Prostate gland (tissue), 2 donors: ENCODE measurements around the gene OGFRL1. TPM values are rescaled to one million over a fixed set of nuclear protein-coding genes. Genes with fewer than 3 reads are reported as not detected.

Experiments
- DNase-seq: peaks from one replicate; pipeline ENCODE4 v3.0.0-alpha.2; 2019; ENCODE audit warnings: low spot score
- H3K27ac ChIP-seq, 2 donors: fragments of 200-600 bp; sonication (generic); 2 replicates each; pipeline ENCODE4 v1.5.1; 2017 to 2019
- H3K27me3 ChIP-seq: fragments of 200-600 bp; sonication (generic); replicated peaks from 2 replicates; pipeline ENCODE4 v1.5.1; 2019; ENCODE audit not compliant: insufficient read depth
- H3K36me3 ChIP-seq, 2 donors: fragments of 200-600 bp; sonication (generic); 1 replicate in 1 of 2; 2 replicates in 1 of 2; pipeline versions ENCODE4 v1.5.1 to v1.8.1; 2017 to 2019
- H3K4me1 ChIP-seq: fragments of 200-600 bp; sonication (generic); replicated peaks from 2 replicates; pipeline ENCODE4 v1.5.1; 2019
- H3K4me3 ChIP-seq, 2 donors: fragments of 200-600 bp; sonication (generic); 2 replicates each; pipeline ENCODE4 v1.5.1; 2017 to 2019
- H3K9me3 ChIP-seq: fragments of 200-600 bp; sonication (generic); 2 replicates; pipeline ENCODE4 v1.5.1; 2017
- CTCF ChIP-seq, 4 experiments: fragments of 200-600 bp in 2 of 4; fragments of 450-650 bp in 2 of 4; sonication (generic) in 2 of 4; IDR thresholded peaks; 1 replicate in 3 of 4; 2 replicates in 1 of 4; pipeline ENCODE4 v1.5.1; 2016 to 2019; ENCODE audit warnings: antibody characterized with exemption in 4 of 4, mild to moderate bottlenecking in 2 of 4, moderate library complexity in 2 of 4
- POLR2A ChIP-seq: fragments of 450-650 bp; IDR thresholded peaks from one replicate; pipeline ENCODE4 v1.6.1; 2016; ENCODE audit warnings: antibody characterized with exemption, mild to moderate bottlenecking
- POLR2AphosphoS5 ChIP-seq: sonication (generic); formaldehyde crosslinking; IDR thresholded peaks from one replicate; pipeline ENCODE4 v1.6.1; 2017; ENCODE audit warnings: antibody characterized with exemption
- WGBS: methylation state at CpG from one replicate; pipeline ENCODE4 v1.1.5; 2018; 5-methylcytosine and 5-hydroxymethylcytosine counted together
- intact Hi-C: fragments of 100-400 bp; cut with DNase I; formaldehyde crosslinking; loops from one replicate; pipeline ENCODE4 v1.14.2; 2022
- total RNA-seq, 2 donors: library from RNA; depleted of rRNA; stranded (reverse); fragments of >200 nt; gene quantifications; one replicate each; pipeline ENCODE4 v1.1.0, GENCODE V29; 2016

OGFRL1 gene
- total RNA-seq, 2 donors from 2014 or later = 18.4 to 20.4 TPM

- Histone ChIP-seq H3K4me3 (no peak overlapping the region), H3K27me3 (no peaks in the 10 kb centered on the region), H3K27ac (no peak overlapping the region), H3K36me3 (no peaks in the 10 kb centered on the region), H3K9me3 (no peaks in the 10 kb centered on the region), H3K4me1 (no peaks in the 10 kb centered on the region)
- WGBS = 62% methylated on average over 3 of the region's 3 CpGs
- no peak for DNase-seq
- intact Hi-C loops = no loop called here
- TF ChIP-seq POLR2AphosphoS5 (no peak), POLR2A (no peak), CTCF (IDR thresholded peaks at IDR 0.05) (no peak)
Observed at GRCh38 chr6:71268735-71269437, 19.7 kb upstream of the OGFRL1 start.

DNA sequence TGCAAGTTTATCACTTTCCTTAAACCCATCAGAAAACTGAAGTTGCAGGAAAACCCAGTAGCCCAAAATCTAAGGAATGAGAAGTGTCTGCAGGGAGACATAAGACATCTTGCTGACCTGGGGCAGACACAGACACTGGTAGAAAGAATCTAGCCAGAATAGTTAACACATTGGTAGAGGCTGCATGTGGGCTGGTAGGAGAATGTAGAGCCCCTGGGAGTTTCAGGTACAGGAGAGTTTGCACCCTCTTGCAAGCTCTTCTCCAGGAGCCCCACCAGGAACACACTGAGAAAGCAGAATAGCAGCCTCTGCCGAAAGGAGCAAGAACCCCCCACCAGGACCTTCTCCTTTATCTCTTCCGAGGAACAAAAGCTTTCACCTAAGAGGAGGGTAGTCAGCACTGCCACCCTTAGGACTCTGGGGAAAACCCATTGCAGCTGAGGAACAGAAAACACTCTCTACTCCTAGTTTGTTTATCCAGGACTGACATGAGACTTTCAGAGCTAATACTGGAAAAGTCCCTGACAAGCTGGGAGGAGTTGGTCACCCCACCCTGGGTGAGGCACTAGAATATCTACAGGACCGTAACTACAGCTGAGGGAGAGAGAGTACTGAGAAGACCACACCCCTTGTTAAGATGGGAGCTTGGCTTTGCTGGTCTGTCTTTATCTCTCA is 10.5 kb upstream of the OGFRL1 start:
- no peak overlapping the region for H3K27ac ChIP-seq
- WGBS = 63% methylated on average over 3 of the region's 3 CpGs
- intact Hi-C loops = no loop called here
- no peaks in the 10 kb centered on the region for H3K9me3 ChIP-seq
- no peak for DNase-seq
- TF ChIP-seq POLR2AphosphoS5 (no peak), CTCF (IDR thresholded peaks at IDR 0.05) (no peak), POLR2A (no peak)
- H3K4me3 ChIP-seq = no peak overlapping the region
- no peaks in the 10 kb centered on the region for H3K27me3 ChIP-seq
- no peaks in the 10 kb centered on the region for H3K4me1 ChIP-seq
- no peaks in the 10 kb centered on the region for H3K36me3 ChIP-seq

DNA sequence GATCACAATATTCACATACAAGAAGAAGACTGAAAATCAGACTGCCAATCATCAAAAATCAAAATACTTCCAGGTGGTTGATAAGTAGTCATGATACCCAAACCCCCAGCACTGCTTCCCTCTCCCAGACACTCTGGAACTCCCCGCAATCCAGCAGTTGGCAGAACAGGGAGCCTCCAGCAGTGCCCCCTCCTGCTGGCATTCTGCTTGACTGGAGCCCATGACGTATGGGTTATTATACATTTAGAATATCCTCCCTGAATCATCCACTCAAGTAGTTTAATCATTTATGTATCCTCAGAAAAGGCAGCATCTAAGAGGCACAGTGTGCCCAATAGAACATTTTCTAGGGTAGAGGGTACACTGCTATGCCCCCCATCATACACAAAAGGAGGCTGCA is 9.3 kb upstream of the OGFRL1 start:
- no peak overlapping the region for H3K4me3 ChIP-seq
- no peaks in the 10 kb centered on the region for H3K36me3 ChIP-seq
- H3K27me3 ChIP-seq = no peaks in the 10 kb centered on the region
- H3K4me1 ChIP-seq = no peaks in the 10 kb centered on the region
- 95% methylated on average over 2 of the region's 2 CpGs for WGBS
- no peak overlapping the region for H3K27ac ChIP-seq
- TF ChIP-seq POLR2A = no peak
- TF ChIP-seq CTCF (IDR thresholded peaks at IDR 0.05) = no peak
- no peak for TF ChIP-seq POLR2AphosphoS5
- H3K9me3 ChIP-seq = no peaks in the 10 kb centered on the region
- intact Hi-C loops = no loop called here
- DNase-seq = no peak

DNA sequence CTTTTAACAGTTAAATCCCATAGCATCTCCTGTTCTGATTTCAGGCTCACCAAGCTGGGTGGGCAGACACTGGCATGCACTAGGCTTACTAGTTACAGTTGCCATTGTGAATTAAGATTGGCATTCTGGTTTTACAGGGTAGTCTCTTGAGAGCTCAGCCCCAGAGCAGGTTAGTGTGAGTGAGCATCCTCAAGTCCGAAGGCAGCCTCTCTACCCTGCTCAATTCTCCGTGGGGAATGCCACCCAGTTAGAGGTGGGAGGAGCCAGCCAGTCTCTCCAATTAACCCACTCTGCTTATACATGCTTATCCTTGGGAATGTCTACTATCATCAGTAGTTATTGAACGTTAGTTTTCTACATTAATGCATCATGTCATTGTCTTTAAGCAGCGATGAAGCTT is 8.9 kb upstream of the OGFRL1 start:
- Histone ChIP-seq H3K4me3 (no peak overlapping the region), H3K36me3 (no peaks in the 10 kb centered on the region)

DNA sequence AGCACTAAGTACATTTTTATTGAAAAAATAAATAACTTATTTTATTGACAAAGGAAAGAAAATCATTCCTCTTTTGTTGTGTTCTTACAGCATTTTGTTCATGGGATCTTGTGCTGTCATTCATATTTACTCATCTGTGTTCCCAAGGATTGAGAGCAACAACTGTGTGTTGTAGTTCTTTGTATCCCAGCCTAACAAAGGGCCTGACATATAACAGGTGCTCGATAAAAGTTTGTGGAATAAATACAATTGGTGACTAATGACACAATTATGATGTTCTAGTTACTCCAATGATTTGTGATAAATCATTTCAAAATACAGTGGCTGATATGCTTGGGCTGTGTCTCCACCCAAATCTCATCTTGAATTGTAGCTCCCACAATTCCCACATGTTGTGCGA is 7.9 kb upstream of the OGFRL1 start:
- intact Hi-C loops = no loop called here
- Histone ChIP-seq H3K27ac (no peak overlapping the region), H3K9me3 (no peaks in the 10 kb centered on the region), H3K4me3 (no peak overlapping the region), H3K27me3 (no peaks in the 10 kb centered on the region), H3K36me3 (no peaks in the 10 kb centered on the region), H3K4me1 (no peaks in the 10 kb centered on the region)
- WGBS = 94% methylated on average over 2 of the region's 2 CpGs
- DNase-seq = no peak
- TF ChIP-seq CTCF (IDR thresholded peaks at IDR 0.05) (no peak), POLR2AphosphoS5 (no peak), POLR2A (no peak)

More for the DNA sequence above, 8.9 kb upstream of the OGFRL1 start:
- no peaks in the 10 kb centered on the region for H3K4me1 ChIP-seq
- TF ChIP-seq POLR2A = no peak
- TF ChIP-seq POLR2AphosphoS5 = no peak
- no peaks in the 10 kb centered on the region for H3K9me3 ChIP-seq
- intact Hi-C loops = no loop called here
- DNase-seq = no peak
- H3K27me3 ChIP-seq = no peaks in the 10 kb centered on the region
- no peak overlapping the region for H3K27ac ChIP-seq
- 66% methylated on average over 4 of the region's 4 CpGs for WGBS
